HG03565 (cell line): ENCODE data around the gene HEYL.
"Not testable (repeated sequence)": the region's sequence is repeated elsewhere in the genome, so short reads cannot be mapped to it uniquely, and the experiment has no call there.

Experiments used
- ATAC-seq: cut with Tn5 transposase; IDR thresholded peaks from one replicate; pipeline ENCODE4 v1.9.1; 2021; ENCODE audit warnings: mild to moderate bottlenecking, moderate library complexity; ENCODE audit not compliant: unreplicated experiment

The HEYL gene

GRCh38 chr1:39613250-39613649 is 26.2 kb downstream of the HEYL start:
- no peak for ATAC-seq

- peak; percentile 59 for ATAC-seq
Measured at GRCh38 chr1:39609618-39610331, 29.7 kb downstream of the HEYL start.

- ATAC-seq, result no peak
Measured at GRCh38 chr1:39608921-39609320, 30.5 kb downstream of the HEYL start.

- not testable (repeated sequence) for ATAC-seq
Measured at GRCh38 chr1:39603677-39604076, 35.8 kb downstream of the HEYL start.

- ATAC-seq, result not testable (repeated sequence)
Measured at GRCh38 chr1:39601667-39602255, 37.7 kb downstream of the HEYL start.

- no peak for ATAC-seq
Measured at GRCh38 chr1:39596163-39596562, 43.3 kb downstream of the HEYL start.

GRCh38 chr1:39593386-39593785 is 46.1 kb downstream of the HEYL start:
- ATAC-seq, result no peak

GRCh38 chr1:39592069-39592468 is 47.4 kb downstream of the HEYL start:
- no peak for ATAC-seq

- no peak for ATAC-seq
Measured at GRCh38 chr1:39590546-39590945, 48.9 kb downstream of the HEYL start.

GRCh38 chr1:39585933-39586332 is 53.5 kb downstream of the HEYL start:
- no peak for ATAC-seq

GRCh38 chr1:39576016-39576657 is 63.3 kb downstream of the HEYL start:
- ATAC-seq, result peak; percentile 26

- no peak for ATAC-seq
Measured at GRCh38 chr1:39575191-39576015, 64.0 kb downstream of the HEYL start.

GRCh38 chr1:39574646-39575045 is 64.8 kb downstream of the HEYL start:
- ATAC-seq, result no peak
